Activated naive CD4-positive, alpha-beta T cell (primary cell): Measurements from ENCODE around the gene XIRP1.

ENCODE experiments used
- DNase-seq, 4 experiments: peaks; one replicate each; lab custom pipeline; 2025; lab: John Stamatoyannopoulos, UW

Gene XIRP1

DNA sequence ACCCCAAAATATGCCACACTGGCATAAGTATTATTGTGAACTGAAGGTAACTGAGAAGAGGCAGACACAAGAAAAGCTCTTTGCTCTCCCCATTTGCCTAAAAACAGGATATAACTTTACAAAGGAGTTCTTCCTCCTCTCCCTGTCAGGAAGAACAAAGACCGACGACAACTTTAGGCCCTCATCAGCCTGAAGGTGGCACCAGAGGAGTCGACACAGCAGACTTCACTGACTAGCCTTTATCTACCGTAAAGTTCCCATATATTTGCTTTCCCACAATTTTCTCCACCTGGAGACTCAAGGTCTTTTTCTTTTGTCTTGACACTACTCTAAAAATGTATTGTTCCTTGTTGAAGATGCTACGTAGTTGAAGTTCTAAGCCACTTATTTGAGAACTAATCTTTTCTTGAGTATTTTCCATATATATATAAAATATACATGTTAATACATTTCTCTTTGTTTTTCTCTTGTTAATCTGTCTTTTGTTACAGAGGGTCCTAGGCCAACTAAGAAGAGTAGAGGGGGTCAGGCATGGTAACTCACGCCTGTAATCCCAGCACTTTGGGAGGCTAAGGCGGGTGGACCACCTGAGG lies 16.2 kb upstream of the XIRP1 start:
- DNase-seq: no peak

DNA sequence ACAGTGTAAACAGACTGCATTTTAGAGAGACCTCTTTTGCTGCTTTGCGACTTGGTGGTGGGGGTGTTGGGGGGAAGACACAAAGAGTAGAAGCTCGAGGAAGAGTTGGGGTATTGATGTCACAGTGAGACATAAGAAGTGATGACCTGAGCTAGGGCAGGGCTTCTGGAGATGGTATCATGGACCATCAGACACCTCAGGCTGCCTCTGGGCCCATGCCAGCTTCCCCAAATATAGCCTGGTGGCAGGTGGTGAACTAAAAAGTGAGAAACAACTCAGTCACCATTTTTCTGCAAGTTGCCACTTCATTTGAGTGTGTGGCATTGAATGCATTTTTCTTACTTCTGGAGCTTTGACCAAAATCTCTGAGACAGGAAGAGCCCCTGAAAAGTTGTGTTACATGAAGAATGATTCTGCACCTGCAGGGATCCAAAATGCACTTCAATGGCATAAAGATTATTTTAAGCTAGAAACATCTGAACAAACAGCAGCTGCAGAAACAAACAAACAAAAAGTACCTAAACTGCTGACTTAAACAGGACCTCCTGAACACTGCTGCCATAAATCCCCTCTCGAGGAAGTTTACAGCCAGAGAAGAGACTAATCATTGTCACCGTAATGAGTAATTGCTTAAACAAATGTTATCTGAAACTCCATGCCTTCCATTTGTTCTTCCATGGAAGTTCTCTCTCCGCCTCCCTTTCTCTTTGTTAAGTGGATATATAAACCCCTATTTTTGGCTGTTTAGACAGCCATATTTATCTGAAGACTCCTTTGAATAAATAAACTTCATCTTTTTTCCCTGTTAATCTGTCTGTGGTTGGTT lies 15.2 kb upstream of the XIRP1 start:
- no peak for DNase-seq

DNA sequence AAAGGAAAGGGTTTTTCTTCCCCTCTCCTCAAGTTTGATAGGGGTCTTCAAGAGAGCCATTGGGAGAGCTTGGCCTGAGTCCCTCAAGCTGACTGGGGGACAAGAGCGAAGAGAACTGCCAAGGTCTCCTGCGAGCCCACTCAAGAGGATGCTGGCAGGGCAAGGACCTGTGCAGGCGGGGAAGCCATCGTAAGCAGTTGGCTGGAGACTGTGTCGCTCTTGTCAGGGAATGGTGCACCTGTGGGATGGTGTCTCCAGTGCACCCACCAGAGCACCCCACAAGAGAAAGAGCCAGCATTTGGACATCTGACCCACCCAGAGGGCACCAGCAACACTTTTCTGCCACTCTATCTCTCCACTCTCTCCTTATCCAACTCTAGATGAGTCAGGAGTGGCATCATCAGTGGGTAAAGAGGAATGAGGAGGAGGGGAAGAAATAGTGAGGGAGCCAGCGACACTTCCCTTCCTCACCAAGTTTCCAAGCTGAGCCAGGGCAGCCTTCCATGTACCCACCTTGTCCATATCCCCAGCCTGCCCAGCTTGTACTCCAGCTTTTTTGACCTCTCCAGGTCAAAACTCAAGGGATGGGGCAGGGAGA lies 13.6 kb upstream of the XIRP1 start:
- DNase-seq: no peak

DNA sequence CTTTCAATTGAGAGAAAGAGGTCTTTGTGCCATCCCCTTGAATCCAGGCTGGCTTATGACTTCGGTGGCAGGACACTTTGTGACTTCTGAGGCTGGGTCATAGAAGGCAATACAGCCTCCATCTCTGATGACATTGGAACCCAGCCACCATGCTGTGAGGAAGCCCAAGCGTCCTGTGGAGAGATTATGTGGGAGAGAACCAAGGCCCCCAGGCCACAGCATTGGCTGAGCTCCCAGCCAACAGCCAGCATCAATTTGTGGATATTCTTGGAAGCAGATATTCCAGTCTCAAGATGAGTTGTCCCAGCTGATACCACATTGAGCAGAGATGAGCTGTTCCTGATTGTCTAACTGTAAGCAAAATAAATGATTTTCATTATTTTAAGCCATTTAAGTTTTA lies 12.7 kb upstream of the XIRP1 start:
- no peak for DNase-seq

DNA sequence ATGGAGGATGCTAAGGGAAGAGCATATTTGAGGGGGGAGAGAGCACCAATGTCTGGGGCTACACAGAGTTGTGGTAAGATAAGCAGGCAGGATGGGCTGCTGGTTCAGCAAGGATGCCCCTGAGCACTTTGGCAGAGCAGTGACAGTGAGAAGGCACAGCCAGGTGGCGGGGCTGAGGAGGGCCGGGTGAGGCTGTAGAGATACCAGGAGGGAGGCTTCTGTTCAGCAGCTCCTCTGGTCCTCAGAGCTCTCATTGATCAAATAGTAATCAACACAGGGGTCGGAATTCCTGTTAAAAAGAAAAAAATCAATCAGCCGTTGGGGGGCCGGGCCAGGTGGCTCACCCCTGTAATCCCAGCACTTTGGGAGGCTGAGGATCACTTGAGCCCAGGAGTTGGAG lies 11.5 kb upstream of the XIRP1 start:
- no peak for DNase-seq

DNA sequence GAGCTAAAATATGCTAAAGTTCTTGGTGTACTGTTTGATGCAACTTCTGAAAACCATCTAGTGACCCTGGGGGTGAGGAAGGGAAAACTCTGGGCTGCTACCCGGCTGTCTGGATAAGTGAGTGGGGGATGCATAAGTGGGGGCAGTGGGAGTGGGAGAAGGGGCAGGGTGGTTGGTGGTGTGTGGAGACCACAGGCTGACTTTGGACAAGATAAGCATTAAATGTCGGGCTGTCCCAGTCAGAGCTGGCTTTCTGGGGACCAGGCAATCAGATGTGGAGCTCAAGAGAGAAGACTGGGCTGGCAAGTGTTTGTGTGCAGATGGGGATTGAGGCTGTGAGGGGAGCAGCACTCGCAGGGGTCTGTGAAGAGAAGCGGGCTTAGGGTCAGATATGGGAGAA lies 11.0 kb upstream of the XIRP1 start:
- no peak for DNase-seq

DNA sequence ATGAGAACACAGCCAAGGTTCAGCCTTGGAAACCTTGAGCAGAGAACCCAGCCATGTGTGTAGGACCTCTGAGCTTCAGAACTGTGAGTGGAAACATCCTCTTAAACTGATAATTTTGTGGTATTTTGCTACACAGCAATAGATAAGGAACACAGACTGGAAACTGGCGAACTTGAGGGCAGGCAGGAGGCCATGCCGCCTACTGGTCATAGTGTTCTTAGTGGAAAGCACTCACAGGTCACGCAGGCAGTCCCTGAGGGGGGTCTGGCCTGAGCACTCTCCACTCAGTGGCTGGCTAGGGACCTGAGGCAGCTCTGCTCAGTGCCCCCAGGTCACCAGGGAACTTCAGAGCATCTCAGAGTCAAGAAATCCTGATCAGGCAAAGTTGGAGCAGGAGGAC lies 9.7 kb upstream of the XIRP1 start:
- DNase-seq: no peak

DNA sequence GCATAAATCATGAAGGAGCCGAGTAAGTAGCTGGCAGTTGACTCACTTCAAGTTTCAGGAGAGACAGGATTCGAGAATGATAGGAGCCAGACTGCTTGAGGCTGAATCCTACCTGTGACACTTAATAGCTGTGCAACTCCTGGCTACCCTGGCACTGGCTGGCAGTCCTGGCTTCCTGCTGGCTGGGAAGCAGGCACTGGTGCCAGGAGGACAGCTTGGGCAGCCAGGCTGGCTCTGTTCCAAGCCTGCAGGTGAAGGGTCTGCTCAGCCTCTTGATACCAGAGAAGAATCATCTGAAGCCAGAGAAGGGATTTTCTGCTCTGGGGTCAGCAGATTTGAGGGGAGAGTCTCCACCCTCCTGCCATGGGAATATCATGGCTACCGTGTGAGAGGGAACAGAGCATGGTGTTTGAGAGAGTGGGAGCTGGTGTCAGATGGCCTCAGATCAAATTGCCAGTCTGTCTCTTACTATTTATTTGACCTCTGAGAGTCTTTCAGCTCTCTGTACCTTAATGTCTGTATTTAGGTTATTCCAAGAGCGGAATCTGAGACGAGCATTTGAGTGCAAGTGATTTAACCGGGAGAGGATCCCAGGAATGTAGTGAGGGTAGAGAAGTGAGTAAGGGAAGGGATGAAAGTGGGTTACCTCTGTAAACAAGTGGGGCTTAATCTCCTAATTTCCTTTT lies 4.4 kb upstream of the XIRP1 start:
- no peak for DNase-seq

DNA sequence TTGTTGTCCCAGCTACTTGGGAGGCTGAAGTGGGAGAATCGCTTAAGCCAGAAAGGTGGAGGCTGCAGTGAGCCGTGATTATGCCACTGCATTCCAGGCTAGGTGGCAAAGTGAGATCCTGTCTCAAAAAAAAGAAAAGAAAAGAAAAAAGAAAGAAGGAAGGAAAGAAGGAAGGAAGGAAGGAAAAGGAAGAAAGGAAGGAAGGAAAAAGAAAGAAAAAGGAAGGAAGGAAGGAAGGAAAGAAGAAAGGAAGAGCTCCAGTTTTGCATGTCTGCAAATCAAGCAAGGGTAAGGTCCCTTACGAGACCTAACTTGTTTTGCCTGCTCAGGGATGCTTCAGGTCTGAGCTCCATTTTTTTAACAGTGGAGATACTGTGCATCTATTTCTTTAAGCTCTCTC lies 3.6 kb upstream of the XIRP1 start:
- no peak for DNase-seq

DNA sequence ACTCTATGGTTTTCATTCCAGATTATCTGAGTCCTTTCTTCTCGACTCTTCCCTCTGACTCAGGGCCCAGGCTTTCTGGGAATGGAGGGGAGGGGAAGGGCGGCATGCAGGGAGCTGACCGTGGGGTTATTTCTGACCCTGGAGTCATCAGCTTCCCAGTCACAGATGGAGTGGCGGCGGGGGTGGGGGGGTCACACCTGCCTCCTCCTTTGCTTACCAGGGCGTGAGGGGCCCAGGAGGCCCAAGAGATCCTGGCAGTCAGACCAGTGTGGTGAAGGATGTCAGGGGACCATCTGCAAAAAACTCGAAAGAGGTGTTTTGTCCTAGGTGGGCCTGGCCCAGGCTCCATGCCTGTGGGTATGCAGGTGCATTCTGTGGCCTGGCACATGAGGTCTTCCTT lies 996 bp upstream of the XIRP1 start:
- no peak for DNase-seq

DNA sequence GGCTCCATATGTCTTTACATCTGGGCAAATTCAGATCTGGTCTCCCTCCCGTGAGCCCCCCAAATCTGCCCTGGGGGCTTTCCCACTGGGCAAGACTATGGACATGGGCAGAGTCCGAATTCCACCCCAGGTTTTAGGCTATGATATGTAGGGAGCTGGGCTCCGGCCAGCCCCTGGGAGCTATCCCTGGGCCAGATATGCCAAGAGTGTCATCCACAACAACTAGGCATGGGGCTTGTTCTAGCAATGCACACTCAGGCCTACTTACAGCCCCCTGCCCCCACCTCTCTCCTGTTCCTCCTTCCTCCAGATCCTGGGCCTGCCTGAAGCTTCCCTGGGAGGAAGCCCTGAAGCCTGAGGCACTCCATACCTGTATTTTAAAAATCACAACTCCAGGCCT lies 622 bp downstream of the XIRP1 start:
- no peak for DNase-seq

DNA sequence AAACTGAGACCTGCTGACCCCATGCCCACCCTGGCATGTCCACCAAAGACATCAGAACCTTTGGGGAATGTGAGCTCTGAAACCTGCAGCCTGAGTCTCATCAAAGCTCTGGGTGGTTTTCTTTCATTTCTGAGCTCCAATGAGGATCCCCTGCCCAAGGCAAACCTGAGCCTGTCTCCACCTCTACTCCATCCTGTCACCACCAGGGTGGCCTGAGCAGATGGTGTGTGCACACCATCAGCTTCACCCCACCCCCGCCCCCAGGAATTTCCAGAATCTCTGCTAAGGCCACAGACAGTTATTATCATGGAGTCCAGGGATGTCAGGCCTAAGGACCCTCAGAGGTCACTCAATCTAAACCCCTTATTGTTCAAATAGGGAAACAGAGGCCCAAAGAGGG lies 1.3 kb downstream of the XIRP1 start:
- no peak for DNase-seq

DNA sequence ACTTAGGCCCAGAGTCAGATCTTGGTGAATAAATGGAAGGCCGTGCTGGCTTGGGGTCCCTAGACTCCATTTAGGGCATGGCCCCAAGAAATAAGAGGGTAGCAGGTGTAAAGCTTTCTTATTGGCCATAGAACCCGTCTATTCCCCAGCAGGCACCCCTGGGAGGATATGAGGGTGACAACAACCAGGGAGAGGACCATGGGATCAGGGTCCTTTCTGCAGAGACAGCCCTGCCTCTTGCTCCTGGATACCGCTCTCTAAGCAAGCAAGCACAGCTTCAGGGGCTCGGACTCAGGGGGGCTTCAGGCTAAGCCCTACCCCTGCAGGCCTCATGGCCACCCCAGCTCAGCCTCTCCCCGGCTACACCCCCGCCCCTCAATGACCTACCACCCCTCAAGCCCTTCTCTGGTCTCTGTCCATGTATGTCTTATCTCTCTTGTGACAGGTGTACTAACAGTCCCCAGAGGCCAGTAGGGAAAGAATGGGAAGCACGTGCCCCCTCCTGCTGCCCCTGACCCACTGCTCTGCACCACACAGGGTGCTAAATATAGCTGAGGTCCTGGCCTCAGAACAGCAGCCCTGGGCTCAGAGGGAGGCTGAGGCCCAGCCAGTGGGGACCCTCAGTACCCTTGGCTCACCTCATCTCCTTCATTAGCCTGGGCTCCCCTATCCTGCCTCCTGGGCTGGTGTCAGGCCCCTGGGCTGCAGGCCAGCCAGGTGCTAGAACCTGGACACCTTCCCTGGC lies 1.9 kb downstream of the XIRP1 start:
- DNase-seq: no peak

DNA sequence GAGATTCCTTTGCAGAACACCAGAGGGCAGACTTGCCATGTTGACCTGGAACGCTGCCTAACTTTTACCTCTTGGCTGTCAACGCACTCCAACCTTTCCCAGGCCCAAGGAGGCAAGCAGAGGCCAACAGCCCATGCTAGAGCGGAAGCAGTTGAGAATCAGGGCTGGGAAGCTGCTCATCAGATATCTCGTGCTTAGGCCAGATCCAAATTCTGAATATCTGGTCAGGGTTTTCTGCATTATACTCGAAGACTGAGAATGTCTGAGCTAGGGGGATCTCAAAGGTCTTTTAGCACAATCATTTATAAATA lies 2.5 kb downstream of the XIRP1 start:
- DNase-seq: no peak

DNA sequence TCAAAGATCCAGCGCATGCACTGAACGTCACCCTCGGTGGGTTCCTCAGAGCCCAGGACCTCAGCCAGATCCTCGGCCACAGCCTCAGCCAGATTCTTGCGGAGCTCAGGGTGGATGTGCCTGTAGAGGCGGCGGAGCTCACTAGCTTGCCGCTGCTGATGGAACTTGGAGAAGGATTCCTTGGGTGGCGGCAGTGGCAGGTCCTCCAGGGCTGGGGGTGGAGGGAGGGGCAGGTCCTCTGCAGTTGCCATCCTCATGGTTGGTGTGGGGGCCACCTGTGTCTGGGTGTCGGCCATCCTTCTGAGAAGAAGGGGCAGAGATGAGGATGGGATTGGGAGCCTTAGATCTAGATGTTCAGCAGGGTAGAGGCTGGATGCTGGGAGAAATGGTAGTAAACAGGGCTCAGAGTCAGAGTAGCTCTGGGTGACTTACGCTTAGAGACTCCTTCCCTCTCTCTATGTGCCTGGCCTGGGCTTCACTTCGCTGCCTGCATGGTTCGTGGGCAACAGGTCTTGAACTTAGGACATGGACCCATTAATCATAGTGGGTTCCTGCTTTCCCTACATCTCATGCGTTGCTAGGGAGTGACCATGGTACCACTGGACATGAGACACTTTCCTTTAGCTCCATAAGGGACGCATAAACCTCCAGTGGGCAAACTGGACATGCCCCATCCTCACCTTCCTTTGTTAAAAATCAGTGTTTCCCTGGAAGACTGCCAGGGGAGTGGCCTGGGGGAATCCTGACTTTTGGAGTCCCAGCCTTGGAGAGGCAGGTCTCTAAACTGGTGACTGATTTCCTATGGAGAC lies 3.0 kb downstream of the XIRP1 start:
- DNase-seq: no peak

DNA sequence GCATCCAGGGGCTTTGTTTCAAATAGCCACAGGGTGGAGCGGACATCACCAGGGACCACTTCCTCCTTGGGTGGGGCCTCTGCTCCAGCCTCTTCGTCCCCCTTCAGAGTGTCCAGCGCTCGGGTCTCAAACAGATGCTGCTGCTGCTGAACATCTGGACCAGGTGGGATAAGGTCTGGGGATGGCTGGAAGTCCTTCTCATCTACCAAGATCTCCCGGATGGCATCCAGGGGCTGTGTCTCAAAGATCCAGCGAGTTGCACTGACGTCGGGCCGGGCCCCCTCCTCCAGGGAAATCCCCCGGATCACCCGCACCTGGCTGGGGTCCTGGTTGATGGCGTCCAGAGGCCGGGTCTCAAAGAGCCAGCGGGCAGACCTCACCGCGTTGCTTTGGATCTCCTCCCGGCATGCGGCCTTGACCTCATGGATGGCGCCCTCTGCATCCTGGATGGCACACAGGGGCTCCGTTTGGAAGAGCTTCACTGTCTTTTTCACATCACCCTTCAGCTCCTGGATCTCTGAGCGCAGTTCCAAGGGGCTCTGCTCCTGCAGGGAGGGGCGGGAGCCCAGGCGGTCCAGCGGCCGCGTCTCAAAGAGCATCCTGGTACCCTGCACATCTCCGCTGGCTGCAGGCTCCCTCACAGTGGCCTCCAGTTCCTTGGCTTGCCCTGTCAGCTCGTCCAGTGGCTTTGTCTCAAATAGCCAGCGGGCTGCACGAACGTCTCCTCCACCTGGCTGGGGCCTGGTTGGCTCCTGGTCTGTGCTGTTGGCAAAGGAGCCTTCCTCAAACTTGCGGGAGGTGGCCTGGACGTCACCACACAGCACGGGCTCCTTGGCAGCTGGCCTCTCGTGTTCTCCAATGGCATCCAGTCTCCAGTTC lies 3.9 kb downstream of the XIRP1 start:
- DNase-seq: no peak

DNA sequence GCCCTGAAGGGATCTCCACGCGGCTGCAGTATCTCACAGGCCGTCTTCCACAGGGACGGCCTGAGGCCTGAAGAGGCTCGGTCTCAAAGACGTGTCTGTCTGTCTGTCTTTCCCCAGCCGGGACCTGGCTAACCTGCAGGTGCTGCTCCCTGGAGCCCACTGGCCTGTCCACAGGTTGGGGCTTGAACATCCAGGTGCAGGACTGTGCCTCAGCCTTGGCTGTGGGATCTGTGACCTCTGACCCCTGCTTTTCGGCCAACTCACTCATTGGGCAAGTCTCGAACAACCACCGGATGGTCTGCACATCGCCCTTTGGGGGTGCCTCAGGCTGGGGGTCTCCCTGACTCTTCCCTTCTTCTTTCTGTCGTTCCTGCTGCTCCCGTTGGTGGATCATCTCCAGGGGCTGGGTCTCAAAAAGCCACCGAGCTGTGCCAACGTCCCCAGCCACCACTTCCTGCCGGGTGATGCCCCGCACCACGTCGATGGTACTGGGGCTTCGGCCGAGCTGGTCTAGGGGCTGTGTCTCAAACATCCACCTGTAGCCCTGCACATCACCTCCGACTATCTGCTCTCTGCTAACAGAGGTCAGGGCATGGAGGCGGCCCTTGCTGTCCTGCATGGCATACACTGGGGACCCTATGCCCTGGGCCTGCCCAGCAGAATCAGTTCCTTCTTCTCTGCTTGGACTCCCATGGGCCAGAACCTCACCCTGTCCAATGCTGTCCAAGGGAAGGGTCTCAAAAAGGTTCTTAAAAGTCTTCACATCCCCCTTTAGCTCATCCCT lies 4.8 kb downstream of the XIRP1 start:
- DNase-seq: no peak

DNA sequence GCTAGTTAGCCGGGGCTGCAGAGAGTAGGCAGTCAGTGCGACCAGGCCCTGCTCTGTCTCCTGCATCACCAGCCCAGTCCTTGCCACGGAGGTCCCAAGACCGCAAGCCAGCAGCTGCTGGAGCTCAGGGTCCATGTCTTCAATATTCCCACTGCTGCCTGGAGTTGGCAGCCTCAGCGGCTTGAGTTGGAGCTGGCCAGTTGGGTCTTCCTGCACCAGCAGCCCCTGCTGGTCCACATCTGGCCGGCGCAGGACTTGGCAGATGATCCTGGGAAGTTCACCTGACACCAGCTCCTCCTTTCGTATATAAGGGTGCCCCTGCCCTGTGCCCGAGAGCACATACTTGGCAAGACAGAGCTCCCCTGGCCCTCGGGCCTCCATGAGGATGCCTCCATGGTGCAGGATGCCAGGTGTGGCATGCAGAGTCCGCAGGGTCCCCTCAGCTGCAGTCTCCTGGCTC lies 5.7 kb downstream of the XIRP1 start:
- no peak for DNase-seq

DNA sequence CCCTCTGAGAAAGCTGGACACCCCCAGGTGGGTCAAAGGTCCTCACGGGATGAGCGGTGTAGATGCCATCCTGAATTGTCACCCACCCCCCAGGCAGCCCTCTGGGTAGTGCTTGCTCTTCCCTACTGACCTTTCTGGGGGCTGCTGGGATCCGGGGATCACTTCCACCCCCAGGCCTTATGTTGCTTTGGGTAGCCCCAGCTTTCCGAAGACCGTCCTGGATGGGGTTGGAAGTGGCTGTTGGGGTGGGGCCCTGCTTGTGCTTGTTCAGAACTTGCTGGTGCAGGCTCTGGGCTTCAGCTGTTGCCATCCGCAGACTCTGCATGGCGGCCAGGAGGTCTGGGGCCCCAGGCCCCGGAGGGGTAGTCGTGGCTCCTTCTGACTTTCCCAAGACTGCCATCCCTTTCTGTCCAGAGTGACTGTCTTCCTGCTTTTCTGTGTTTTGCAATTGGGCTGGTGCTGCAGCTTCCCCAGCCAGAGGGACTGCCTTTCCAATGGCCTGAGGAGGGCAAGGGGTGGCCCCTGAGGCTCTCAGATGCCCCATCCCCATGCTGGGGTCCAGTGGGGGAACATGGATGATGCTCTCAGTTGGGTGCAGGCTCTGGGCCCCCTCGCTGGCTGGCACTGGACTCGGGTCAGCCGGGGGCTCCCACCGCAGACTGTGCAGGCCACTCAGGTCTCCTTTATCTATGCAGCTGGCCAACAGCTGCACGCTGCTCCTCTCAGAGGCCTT lies 6.3 kb downstream of the XIRP1 start:
- no peak for DNase-seq
